ENCODE measurements around the gene SLC43A2.
A peak's percentile ranks its signal among the peaks of the same experiment; 100 is the strongest.
"Not testable (repeated sequence)": the region's sequence is repeated elsewhere in the genome, so short reads cannot be mapped to it uniquely, and the experiment has no call there.

The SLC43A2 gene

DNA sequence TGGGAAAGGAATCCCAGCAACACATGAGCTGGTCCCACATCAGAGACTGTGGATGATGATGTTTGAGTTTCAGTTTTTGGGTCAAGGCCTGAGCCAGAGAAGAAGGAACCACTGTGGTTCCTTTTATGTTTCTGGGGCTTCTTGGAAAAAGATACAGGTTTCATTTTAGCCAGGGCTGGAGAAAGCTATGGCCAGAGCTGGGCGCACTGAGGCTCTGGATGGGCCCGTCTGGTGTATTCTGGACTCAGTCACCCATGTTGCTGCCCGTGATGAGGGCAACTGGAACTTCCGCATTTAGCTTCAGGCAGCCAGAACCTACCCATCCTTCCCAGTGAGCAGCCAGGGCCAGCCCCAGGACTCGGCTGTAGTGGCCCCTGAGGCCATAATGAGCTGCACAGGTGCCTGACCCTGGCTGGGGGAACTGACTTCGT, 51.0 kb downstream of the SLC43A2 start:
- H3K4me1 ChIP-seq (ENCODE audit: insufficient read depth, low read length), result peaks cover 28% of the 10 kb centered on the region
- no peak overlapping the region for H3K9ac ChIP-seq (ENCODE audit: low read length)
- no peaks in the 10 kb centered on the region for H3K36me3 ChIP-seq (ENCODE audit: insufficient read depth, low read length)
- no peaks in the 10 kb centered on the region for H3K27me3 ChIP-seq (ENCODE audit: control insufficient read depth in 1 of 2, insufficient read depth in 2 of 2, low read length in 2 of 2)
- no peak overlapping the region for H3K4me3 ChIP-seq (ENCODE audit: low read depth in 1 of 2, low read length in 2 of 2)
- peak overlapping the region; percentile 90 for H3K27ac ChIP-seq (ENCODE audit: low read depth, low read length)
- H3K9me3 ChIP-seq (ENCODE audit: low read length), result no peaks in the 10 kb centered on the region

DNA sequence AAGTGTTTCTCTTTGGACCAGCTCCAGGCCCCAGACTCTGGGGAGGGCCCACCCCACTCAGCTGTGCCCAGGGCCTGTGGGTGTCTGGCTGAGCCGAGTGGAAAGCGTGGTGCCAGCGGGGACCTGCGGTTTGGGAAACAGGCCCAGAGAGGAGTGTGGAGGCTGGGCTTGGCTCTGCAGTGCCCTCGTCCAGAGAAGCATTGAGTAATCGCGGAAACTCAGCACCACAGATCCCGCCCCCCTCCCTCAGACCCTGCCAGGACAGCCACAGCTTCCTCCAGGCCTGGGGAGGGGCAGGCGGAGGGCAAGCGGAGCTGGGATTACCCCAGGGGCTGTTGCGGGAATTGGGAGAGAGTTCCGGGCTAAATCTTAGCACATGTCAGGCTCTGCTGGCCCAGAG, 51.5 kb downstream of the SLC43A2 start:
- Histone ChIP-seq H3K36me3 (ENCODE audit: insufficient read depth, low read length) (no peaks in the 10 kb centered on the region), H3K27me3 (ENCODE audit: control insufficient read depth in 1 of 2, insufficient read depth in 2 of 2, low read length in 2 of 2) (no peaks in the 10 kb centered on the region), H3K9me3 (ENCODE audit: low read length) (no peaks in the 10 kb centered on the region), H3K4me3 (ENCODE audit: low read depth in 1 of 2, low read length in 2 of 2) (no peak overlapping the region), H3K4me1 (ENCODE audit: insufficient read depth, low read length) (peaks cover 28% of the 10 kb centered on the region), H3K27ac (ENCODE audit: low read depth, low read length) (peak overlapping the region; percentile 90), H3K9ac (ENCODE audit: low read length) (no peak overlapping the region)

DNA sequence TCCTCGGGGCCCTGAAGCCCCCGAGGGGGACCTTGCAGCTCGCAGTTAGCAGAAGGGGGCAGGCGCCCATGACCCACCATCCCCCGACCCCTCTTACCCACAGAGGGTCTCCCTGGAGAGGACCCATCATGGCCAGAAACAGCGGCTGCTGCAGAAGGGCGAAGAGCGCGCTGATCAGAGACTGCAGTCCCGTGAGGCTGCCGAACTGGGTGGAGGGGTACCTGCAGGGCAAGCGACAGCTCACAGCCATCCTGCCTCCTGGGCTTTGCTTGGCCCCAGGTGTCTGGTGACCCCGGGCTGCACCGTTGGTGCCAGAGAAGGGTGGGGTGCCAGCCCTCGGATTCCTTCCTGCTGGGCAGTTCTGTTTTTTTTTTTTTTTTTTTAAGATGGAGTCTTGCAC, 52.1 kb downstream of the SLC43A2 start:
- H3K4me3 ChIP-seq (ENCODE audit: low read depth in 1 of 2, low read length in 2 of 2), result no peak overlapping the region
- no peak overlapping the region for H3K27ac ChIP-seq (ENCODE audit: low read depth, low read length)
- H3K27me3 ChIP-seq (ENCODE audit: control insufficient read depth in 1 of 2, insufficient read depth in 2 of 2, low read length in 2 of 2), result no peaks in the 10 kb centered on the region
- peaks cover 28% of the 10 kb centered on the region for H3K4me1 ChIP-seq (ENCODE audit: insufficient read depth, low read length)
- no peaks in the 10 kb centered on the region for H3K9me3 ChIP-seq (ENCODE audit: low read length)
- H3K9ac ChIP-seq (ENCODE audit: low read length), result no peak overlapping the region
- no peaks in the 10 kb centered on the region for H3K36me3 ChIP-seq (ENCODE audit: insufficient read depth, low read length)

DNA sequence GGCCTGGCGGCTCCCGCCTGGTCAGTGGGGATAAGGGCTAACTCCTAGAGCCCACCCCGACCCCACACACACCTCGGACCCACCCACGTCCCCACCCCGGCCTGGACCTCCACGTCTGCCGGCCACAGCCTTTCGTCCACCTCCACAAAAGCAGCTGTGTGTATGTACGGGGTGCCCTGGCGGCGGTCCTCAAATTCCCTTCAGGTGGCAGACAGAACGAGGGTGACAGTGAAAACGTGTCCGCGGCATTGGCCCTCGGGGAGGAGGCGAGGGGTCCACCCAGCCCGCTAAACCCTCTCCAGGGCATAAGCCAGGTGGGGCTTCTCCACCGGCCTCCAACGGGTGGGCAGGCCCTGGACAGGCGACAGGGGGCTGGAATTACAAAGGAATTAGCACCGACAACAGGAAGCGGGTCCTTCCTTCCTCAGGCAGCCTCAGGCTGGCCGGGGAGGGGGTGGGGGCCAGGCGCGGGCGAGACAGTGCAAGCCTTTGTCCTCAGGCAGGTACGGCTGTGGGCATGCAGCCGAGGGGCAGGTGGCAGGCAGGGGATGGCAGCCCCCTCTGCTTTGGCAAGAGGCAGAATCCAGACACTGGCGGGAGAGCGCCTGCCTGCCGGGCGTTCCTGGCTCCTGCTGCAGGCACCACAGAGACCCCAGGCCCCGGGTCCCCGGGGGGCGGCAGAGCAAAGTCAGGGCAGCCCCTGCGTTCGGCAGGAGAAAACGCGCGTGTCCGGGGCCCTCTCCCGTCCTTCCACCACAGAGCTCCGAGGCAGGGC, 53.8 kb downstream of the SLC43A2 start:
- Histone ChIP-seq H3K27ac (ENCODE audit: low read depth, low read length) (peak overlapping the region; percentile 63), H3K27me3 (ENCODE audit: control insufficient read depth in 1 of 2, insufficient read depth in 2 of 2, low read length in 2 of 2) (no peaks in the 10 kb centered on the region), H3K4me1 (ENCODE audit: insufficient read depth, low read length) (peaks cover 28% of the 10 kb centered on the region), H3K9ac (ENCODE audit: low read length) (no peak overlapping the region), H3K36me3 (ENCODE audit: insufficient read depth, low read length) (no peaks in the 10 kb centered on the region), H3K4me3 (ENCODE audit: low read depth in 1 of 2, low read length in 2 of 2) (no peak overlapping the region), H3K9me3 (ENCODE audit: low read length) (no peaks in the 10 kb centered on the region)

DNA sequence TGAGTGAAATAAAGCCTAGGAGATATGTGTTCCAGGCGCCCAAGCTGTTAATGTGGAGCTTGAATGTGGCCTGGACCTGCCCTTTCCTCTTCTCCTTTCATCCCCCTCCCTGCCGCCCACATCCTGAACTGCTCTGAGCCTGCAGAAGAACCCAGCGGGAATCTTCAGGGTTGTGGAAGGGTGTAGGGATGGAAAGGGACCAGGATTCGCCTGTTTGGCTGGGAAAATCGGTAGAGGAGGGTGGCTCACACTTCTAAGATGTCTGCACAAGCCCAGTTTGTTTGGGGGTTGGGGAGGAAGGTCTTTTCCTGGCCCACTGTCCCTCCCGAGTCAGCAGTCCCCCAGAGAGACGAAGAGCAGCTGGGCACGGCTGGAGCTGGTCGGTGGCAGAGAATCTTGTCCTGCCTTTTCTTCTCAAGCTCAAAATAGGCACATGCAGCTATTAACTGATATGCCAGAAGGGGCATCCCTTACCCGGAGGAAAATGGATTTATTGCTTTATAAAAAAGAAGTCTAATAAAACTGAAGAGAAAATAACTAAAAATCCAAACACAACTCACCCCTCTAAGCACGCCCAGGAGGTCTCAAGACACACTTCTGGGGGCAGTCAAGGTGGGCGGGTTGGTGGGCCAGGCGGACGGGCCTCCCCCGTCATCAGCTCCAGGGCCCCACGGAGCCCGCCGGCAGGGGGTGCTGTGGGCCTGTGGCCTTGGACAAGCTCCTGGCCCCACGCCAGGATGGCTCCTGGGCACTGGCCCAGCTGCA, 54.5 kb downstream of the SLC43A2 start:
- Histone ChIP-seq H3K4me1 (ENCODE audit: insufficient read depth, low read length) (peaks cover 28% of the 10 kb centered on the region), H3K27ac (ENCODE audit: low read depth, low read length) (peak overlapping the region; percentile 63), H3K9ac (ENCODE audit: low read length) (no peak overlapping the region), H3K4me3 (ENCODE audit: low read depth in 1 of 2, low read length in 2 of 2) (no peak overlapping the region), H3K36me3 (ENCODE audit: insufficient read depth, low read length) (no peaks in the 10 kb centered on the region), H3K27me3 (ENCODE audit: control insufficient read depth in 1 of 2, insufficient read depth in 2 of 2, low read length in 2 of 2) (no peaks in the 10 kb centered on the region), H3K9me3 (ENCODE audit: low read length) (no peaks in the 10 kb centered on the region)

DNA sequence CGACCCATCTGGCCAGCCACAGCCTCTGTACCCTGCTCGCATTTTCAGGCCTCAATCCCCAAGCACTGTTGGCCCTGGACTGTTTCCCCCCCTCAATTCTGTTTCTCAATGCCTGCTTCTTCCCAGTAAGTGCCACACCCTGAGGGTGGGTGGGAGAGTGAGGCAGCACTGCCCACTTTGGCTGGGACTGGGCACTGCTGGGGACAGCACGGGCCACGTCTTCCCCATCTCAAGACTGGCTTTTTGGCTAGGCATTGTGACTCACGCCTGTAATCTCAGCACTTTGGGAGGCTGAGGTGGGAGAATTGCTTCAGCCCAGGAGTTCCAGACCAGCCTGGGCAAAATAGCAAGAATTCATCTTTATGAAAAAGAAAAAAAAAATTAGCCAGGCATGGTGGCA, 56.0 kb downstream of the SLC43A2 start:
- not testable (repeated sequence) for H3K27ac ChIP-seq (ENCODE audit: low read depth, low read length); H3K9me3 ChIP-seq (ENCODE audit: low read length); H3K9ac ChIP-seq (ENCODE audit: low read length); H3K36me3 ChIP-seq (ENCODE audit: insufficient read depth, low read length); H3K4me3 ChIP-seq (ENCODE audit: low read depth in 1 of 2, low read length in 2 of 2); H3K27me3 ChIP-seq (ENCODE audit: control insufficient read depth in 1 of 2, insufficient read depth in 2 of 2, low read length in 2 of 2)
- H3K4me1 ChIP-seq (ENCODE audit: insufficient read depth, low read length), result peaks cover 23% of the 10 kb centered on the region

DNA sequence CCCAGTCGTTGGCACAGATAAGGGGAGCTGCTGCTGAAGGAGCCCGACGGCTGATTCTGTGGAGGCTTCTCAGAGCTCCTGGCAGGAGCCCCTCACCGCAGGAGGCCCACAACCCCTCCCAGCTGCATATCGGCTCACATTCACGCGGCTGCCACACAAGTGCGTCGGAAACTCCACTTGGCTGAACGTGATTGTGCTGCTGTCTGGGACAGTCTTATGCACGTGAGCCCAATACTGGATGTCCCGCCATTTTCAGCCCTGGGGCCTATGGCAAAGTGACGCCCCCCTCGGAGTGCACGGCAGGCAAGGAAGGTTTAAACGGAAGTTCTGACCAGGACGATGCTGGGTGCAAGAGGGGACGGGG, 57.3 kb downstream of the SLC43A2 start:
- Histone ChIP-seq H3K9ac (ENCODE audit: low read length) (no peak overlapping the region), H3K4me3 (ENCODE audit: low read depth in 1 of 2, low read length in 2 of 2) (no peak overlapping the region), H3K36me3 (ENCODE audit: insufficient read depth, low read length) (no peaks in the 10 kb centered on the region), H3K27me3 (ENCODE audit: control insufficient read depth in 1 of 2, insufficient read depth in 2 of 2, low read length in 2 of 2) (no peaks in the 10 kb centered on the region), H3K4me1 (ENCODE audit: insufficient read depth, low read length) (peaks cover 15% of the 10 kb centered on the region), H3K27ac (ENCODE audit: low read depth, low read length) (no peak overlapping the region), H3K9me3 (ENCODE audit: low read length) (no peaks in the 10 kb centered on the region)

DNA sequence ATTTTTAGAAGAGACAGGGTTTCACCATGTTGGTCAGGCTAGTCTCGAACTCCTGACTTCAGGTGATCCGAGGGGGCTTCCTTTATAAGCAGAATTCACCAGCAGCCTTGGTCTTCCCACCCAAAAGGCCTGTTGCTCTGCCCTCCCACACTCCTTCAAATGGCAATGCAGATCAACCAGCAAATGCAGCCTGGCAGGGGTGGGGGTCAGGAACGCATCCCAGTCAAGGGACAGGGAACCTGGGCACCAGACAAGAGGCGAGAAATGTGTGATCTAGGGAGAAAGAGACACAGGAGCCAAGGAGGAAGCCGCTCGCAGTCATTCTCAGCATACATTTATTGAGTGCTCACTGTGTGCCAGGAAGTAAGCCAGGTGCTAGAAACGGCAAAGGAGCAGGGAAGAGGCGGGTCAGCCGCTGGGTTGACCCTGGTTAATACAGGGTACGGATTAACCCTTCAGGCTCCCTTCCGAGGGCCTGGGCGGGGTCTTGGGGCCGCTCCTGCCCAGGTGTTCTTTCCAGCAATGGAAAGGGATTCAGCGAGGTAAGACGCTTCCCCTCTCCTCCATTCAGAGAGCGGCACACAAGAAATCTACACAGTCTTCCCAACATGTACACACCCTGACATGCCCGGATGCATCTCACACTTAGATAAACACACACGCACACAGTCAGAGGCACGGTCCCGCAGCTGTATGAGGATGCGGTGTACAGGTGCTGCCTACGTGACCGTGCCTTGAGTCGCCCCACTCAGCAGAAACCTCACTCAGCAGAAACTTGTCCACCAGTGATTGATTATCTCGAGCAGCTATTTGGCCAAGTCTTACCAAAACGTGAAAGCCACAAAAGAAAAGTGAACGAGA, 59.5 kb downstream of the SLC43A2 start:
- Histone ChIP-seq H3K4me3 (ENCODE audit: low read depth in 1 of 2, low read length in 2 of 2) (no peak overlapping the region), H3K9ac (ENCODE audit: low read length) (no peak overlapping the region), H3K36me3 (ENCODE audit: insufficient read depth, low read length) (no peaks in the 10 kb centered on the region), H3K4me1 (ENCODE audit: insufficient read depth, low read length) (peaks cover 5% of the 10 kb centered on the region), H3K27ac (ENCODE audit: low read depth, low read length) (no peak overlapping the region), H3K27me3 (ENCODE audit: control insufficient read depth in 1 of 2, insufficient read depth in 2 of 2, low read length in 2 of 2) (no peaks in the 10 kb centered on the region), H3K9me3 (ENCODE audit: low read length) (no peaks in the 10 kb centered on the region)

DNA sequence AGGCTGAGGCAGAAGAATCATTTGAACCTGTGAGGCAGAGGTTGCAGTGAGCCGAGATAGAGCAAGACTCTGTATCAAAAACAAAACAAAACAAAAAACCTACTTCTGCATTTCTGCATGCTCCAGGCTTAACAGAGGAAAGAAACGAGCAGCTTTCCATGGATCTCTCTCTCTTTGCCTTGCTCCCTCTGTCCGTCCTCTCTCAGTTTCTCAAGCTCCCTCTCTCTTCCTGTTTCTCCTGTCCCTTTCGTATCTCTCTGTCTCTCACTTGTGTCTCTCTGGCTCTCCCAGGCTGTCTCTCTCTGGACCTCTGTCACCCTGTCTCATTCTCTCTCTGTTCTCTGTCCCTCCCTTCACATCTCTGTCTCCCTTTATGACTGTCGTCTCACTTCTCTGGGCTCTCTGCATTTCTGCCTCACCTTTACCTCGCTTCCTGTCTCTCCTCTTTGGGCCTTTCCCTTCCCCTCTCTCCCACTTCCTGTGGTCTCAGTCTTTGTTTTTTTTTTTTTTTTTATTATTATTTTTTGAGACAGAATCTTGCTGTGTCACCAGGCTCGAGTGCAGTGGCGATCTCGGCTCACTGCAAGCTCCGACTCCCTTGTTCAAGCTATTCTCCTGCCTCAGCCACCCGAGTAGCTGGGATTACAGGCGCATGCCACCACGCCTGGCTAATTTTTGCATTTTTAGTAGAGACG, 62.0 kb downstream of the SLC43A2 start:
- Histone ChIP-seq H3K27me3 (ENCODE audit: control insufficient read depth in 1 of 2, insufficient read depth in 2 of 2, low read length in 2 of 2) (no peaks in the 10 kb centered on the region), H3K36me3 (ENCODE audit: insufficient read depth, low read length) (no peaks in the 10 kb centered on the region), H3K4me1 (ENCODE audit: insufficient read depth, low read length) (no peaks in the 10 kb centered on the region), H3K27ac (ENCODE audit: low read depth, low read length) (no peak overlapping the region), H3K4me3 (ENCODE audit: low read depth in 1 of 2, low read length in 2 of 2) (no peak overlapping the region), H3K9ac (ENCODE audit: low read length) (no peak overlapping the region), H3K9me3 (ENCODE audit: low read length) (no peaks in the 10 kb centered on the region)

DNA sequence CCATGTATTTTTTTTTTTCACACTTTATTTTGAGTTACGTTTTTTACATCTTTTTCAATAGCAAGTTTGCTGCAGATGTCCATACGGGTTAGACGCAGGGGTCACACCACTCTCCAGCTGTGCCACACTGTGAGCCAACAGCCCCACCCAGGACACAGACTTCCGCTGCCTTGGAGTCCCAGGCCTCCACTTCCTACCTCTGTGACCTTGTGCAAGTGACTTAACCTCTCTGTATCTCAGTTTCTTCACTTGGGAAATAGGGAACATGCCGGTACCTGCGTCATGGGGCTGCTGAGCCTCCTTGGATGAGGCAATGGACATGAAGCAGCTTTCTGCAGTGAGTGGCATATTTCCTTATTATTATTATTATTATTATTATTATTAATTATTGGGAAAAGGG, 62.8 kb downstream of the SLC43A2 start:
- no peak overlapping the region for H3K4me3 ChIP-seq (ENCODE audit: low read depth in 1 of 2, low read length in 2 of 2)
- H3K27ac ChIP-seq (ENCODE audit: low read depth, low read length), result no peak overlapping the region
- no peak overlapping the region for H3K9ac ChIP-seq (ENCODE audit: low read length)
- H3K36me3 ChIP-seq (ENCODE audit: insufficient read depth, low read length), result no peaks in the 10 kb centered on the region
- peaks cover 7% of the 10 kb centered on the region for H3K4me1 ChIP-seq (ENCODE audit: insufficient read depth, low read length)
- no peaks in the 10 kb centered on the region for H3K27me3 ChIP-seq (ENCODE audit: control insufficient read depth in 1 of 2, insufficient read depth in 2 of 2, low read length in 2 of 2)
- H3K9me3 ChIP-seq (ENCODE audit: low read length), result no peaks in the 10 kb centered on the region
